ENCODE data around the gene ASB10. TPM values are rescaled to one million over a fixed set of nuclear protein-coding genes. Genes with fewer than 3 reads are reported as not detected.

Gene ASB10
- total RNA-seq (2022; extraction: Qiagen RNA extraction): not detected in 5 replicates

GRCh38 chr7:151186640-151187408 is at the start of gene ASB10:
TSS of gene ASB10 (minus strand) at chr7:151187250. CDS start at chr7:151187130, 120 bp downstream.

GRCh38 chr7:151232091-151232916 is 45.3 kb upstream of the ASB10 start, which contains the start of gene CHPF2:
TSS of gene CHPF2 (plus strand) at chr7:151232483. CDS start at chr7:151234012, 1,529 bp downstream.

GRCh38 chr7:151226875-151227782 is 40.1 kb upstream of the ASB10 start, which contains the start of gene ABCF2:
TSS of gene ABCF2 (minus strand) at chr7:151227205. CDS start at chr7:151226458, 747 bp downstream.

GRCh38 chr7:151210087-151210854 is 23.2 kb upstream of the ASB10 start, which contains the start of gene H2BK1:
TSS of gene H2BK1 (minus strand) at chr7:151210488. CDS start at chr7:151210318, 170 bp downstream.

GRCh38 chr7:151167197-151167961 is 19.7 kb downstream of the ASB10 start, which contains the start of gene GBX1:
TSS of gene GBX1 (minus strand) at chr7:151167694. CDS start at chr7:151167548, 146 bp downstream.

Other genes starting within 250 kb of the ASB10 start
- gene KCNH2, start 208.9 kb downstream of the ASB10 start, total RNA-seq (2022; extraction: Qiagen RNA extraction): 4.0 to 5.9 TPM (median 5.4 TPM) in 5 replicates
- 0.30 to 0.69 TPM (median 0.58 TPM) in 5 replicates for gene NOS3, start 196.2 kb downstream of the ASB10 start, total RNA-seq (2022; extraction: Qiagen RNA extraction)
- 0.28 to 0.88 TPM (median 0.71 TPM) in 5 replicates for gene ATG9B, start 162.8 kb downstream of the ASB10 start, total RNA-seq (2022; extraction: Qiagen RNA extraction)
- gene ABCB8, start 158.8 kb downstream of the ASB10 start, total RNA-seq (2022; extraction: Qiagen RNA extraction): 36.9 to 51.7 TPM (median 49.2 TPM) in 5 replicates
- gene ASIC3, start 138.7 kb downstream of the ASB10 start, total RNA-seq (2022; extraction: Qiagen RNA extraction): 5.1 to 9.9 TPM (median 8.9 TPM) in 5 replicates
- 29.4 to 32.4 TPM (median 30.5 TPM) in 5 replicates for gene CDK5, start 129.4 kb downstream of the ASB10 start, total RNA-seq (2022; extraction: Qiagen RNA extraction)
- 168 to 269 TPM (median 251 TPM) in 5 replicates for gene SLC4A2, start 127.7 kb downstream of the ASB10 start, total RNA-seq (2022; extraction: Qiagen RNA extraction)
- 54.6 to 80.1 TPM (median 75.3 TPM) in 5 replicates for gene FASTK, start 106.4 kb downstream of the ASB10 start, total RNA-seq (2022; extraction: Qiagen RNA extraction)
- 36.0 to 59.2 TPM (median 58.8 TPM) in 5 replicates for gene TMUB1, start 103.8 kb downstream of the ASB10 start, total RNA-seq (2022; extraction: Qiagen RNA extraction)
- 46.2 to 59.5 TPM (median 59.1 TPM) in 5 replicates for gene AGAP3, start 100.8 kb downstream of the ASB10 start, total RNA-seq (2022; extraction: Qiagen RNA extraction)
- gene GBX1, start 19.6 kb downstream of the ASB10 start, total RNA-seq (2022; extraction: Qiagen RNA extraction): 0.09 TPM in 1 of 5 replicates, not detected in the others
- not detected in 5 replicates for gene H2BK1, start 23.2 kb upstream of the ASB10 start, total RNA-seq (2022; extraction: Qiagen RNA extraction)
- 59.8 to 64.2 TPM (median 62.4 TPM) in 5 replicates for gene ABCF2, start 40.0 kb upstream of the ASB10 start, total RNA-seq (2022; extraction: Qiagen RNA extraction)
- gene CHPF2, start 45.2 kb upstream of the ASB10 start, total RNA-seq (2022; extraction: Qiagen RNA extraction): 38.8 to 44.8 TPM (median 43.5 TPM) in 5 replicates
- gene SMARCD3, start 61.4 kb upstream of the ASB10 start, total RNA-seq (2022; extraction: Qiagen RNA extraction): 7.8 to 9.7 TPM (median 9.3 TPM) in 5 replicates
- gene NUB1, start 154.6 kb upstream of the ASB10 start, total RNA-seq (2022; extraction: Qiagen RNA extraction): 31.7 to 47.2 TPM (median 37.0 TPM) in 5 replicates
- gene WDR86, start 222.8 kb upstream of the ASB10 start, total RNA-seq (2022; extraction: Qiagen RNA extraction): 0.13 to 0.26 TPM (median 0.20 TPM) in 5 replicates